Neuronal stem cell (in vitro differentiated cells): ENCODE data around the gene DTNB.

ENCODE experiments used
- DNase-seq: peaks from one replicate; pipeline ENCODE4 v3.0.0-alpha.2; 2013; ENCODE audit warnings: low spot score
- H2AFZ ChIP-seq: one replicate; pipeline ENCODE4 v1.6.1; 2013; ENCODE audit warnings: mild to moderate bottlenecking, low read length, inconsistent platforms
- H2AK5ac ChIP-seq: 2 replicates; pipeline ENCODE4 v1.6.1; 2013; ENCODE audit warnings: low read depth, mild to moderate bottlenecking, inconsistent platforms, low read length, moderate library complexity, mixed read lengths
- H2BK120ac ChIP-seq: 2 replicates; pipeline ENCODE4 v1.6.1; 2013; ENCODE audit warnings: low read depth, mild to moderate bottlenecking, inconsistent platforms, low read length, moderate library complexity, mixed read lengths
- H2BK12ac ChIP-seq: one replicate; pipeline ENCODE4 v1.6.1; 2013; ENCODE audit warnings: low read length, inconsistent platforms
- H2BK15ac ChIP-seq: 2 replicates; pipeline ENCODE4 v1.6.1; 2013; ENCODE audit warnings: mild to moderate bottlenecking, low read length, inconsistent platforms, mixed read lengths
- H2BK5ac ChIP-seq: one replicate; pipeline ENCODE4 v1.6.1; 2013; ENCODE audit warnings: inconsistent platforms, mild to moderate bottlenecking, low read length, moderate library complexity
- H3K14ac ChIP-seq: one replicate; pipeline ENCODE4 v1.6.1; 2013; ENCODE audit warnings: low read length, inconsistent platforms
- H3K18ac ChIP-seq: 2 replicates; pipeline ENCODE4 v1.6.1; 2013; ENCODE audit warnings: low read length, inconsistent platforms
- H3K23ac ChIP-seq: 2 replicates; pipeline ENCODE4 v1.6.1; 2013; ENCODE audit warnings: low read depth, mild to moderate bottlenecking, mixed read lengths, low read length, inconsistent platforms; ENCODE audit not compliant: poor library complexity
- H3K27ac ChIP-seq: replicated peaks from 3 replicates; pipeline ENCODE4 v1.5.1; 2013; ENCODE audit warnings: low read length, inconsistent platforms
- H3K27me3 ChIP-seq, 3 experiments: 2 replicates each; pipeline ENCODE4 v1.6.1; 2013; ENCODE audit warnings: low read length in 3 of 3, mild to moderate bottlenecking in 2 of 3, inconsistent platforms in 1 of 3, low read depth in 1 of 3, mixed read lengths in 1 of 3, moderate library complexity in 1 of 3; ENCODE audit not compliant: control insufficient read depth in 3 of 3, insufficient read depth in 3 of 3
- H3K36me3 ChIP-seq, 2 donors: replicated peaks in 1 of 2; 2 replicates each; pipeline ENCODE4 v1.6.1; 2013; ENCODE audit warnings: low read length in 2 of 2; ENCODE audit not compliant: control insufficient read depth in 2 of 2, insufficient read depth in 2 of 2
- H3K4ac ChIP-seq: 2 replicates; pipeline ENCODE4 v1.6.1; 2013; ENCODE audit warnings: inconsistent platforms, mild to moderate bottlenecking, low read length, moderate library complexity
- H3K4me1 ChIP-seq, 2 donors: 1 replicate in 1 of 2; 2 replicates in 1 of 2; pipeline ENCODE4 v1.6.1; 2013; ENCODE audit warnings: low read length in 2 of 2, low read depth in 1 of 2; ENCODE audit not compliant: control insufficient read depth in 2 of 2, insufficient read depth in 1 of 2
- H3K4me2 ChIP-seq: one replicate; pipeline ENCODE4 v1.6.1; 2013; ENCODE audit warnings: mild to moderate bottlenecking, low read length, inconsistent platforms; ENCODE audit not compliant: insufficient read depth, poor library complexity, severe bottlenecking
- H3K4me3 ChIP-seq, 2 donors: 2 replicates each; pipeline ENCODE4 v1.5.1; 2013; ENCODE audit warnings: low read length in 2 of 2, mild to moderate bottlenecking in 2 of 2, inconsistent platforms in 1 of 2, moderate library complexity in 1 of 2
- H3K79me1 ChIP-seq: one replicate; pipeline ENCODE4 v1.6.1; 2013; ENCODE audit warnings: low read depth, mild to moderate bottlenecking, inconsistent platforms, low read length, moderate library complexity
- H3K9ac ChIP-seq: one replicate; pipeline ENCODE4 v1.6.1; 2013; ENCODE audit warnings: mild to moderate bottlenecking, low read depth, low read length, inconsistent platforms; ENCODE audit not compliant: poor library complexity
- H3K9me3 ChIP-seq, 2 donors: replicated peaks in 1 of 2; 2 replicates each; pipeline versions ENCODE3 to v1.6.1; 2013; ENCODE audit warnings: low read length in 2 of 2, mild to moderate bottlenecking in 2 of 2, inconsistent platforms in 1 of 2, low read depth in 1 of 2, mixed read lengths in 1 of 2, moderate library complexity in 1 of 2; ENCODE audit not compliant: control insufficient read depth in 2 of 2, insufficient read depth in 1 of 2
- H4K8ac ChIP-seq: one replicate; pipeline ENCODE4 v1.6.1; 2013; ENCODE audit warnings: low read depth, mild to moderate bottlenecking, inconsistent platforms, low read length, moderate library complexity
- H4K91ac ChIP-seq: one replicate; pipeline ENCODE4 v1.6.1; 2013; ENCODE audit warnings: low read length, low read depth, mild to moderate bottlenecking, inconsistent platforms; ENCODE audit not compliant: poor library complexity
- WGBS, 2 donors: extraction: QIAGEN DNeasy Blood & Tissue Kit; methylation state at CpG; one replicate each; pipeline ENCODE4 v1.1.7; 2013; ENCODE audit warnings: missing lambda C conversion rate in 2 of 2, mixed read lengths in 1 of 2; ENCODE audit not compliant: insufficient read length in 2 of 2, insufficient replicate concordance in 1 of 2; ENCODE audit errors: extremely low coverage in 2 of 2; 5-methylcytosine and 5-hydroxymethylcytosine counted together

Gene DTNB

DNA sequence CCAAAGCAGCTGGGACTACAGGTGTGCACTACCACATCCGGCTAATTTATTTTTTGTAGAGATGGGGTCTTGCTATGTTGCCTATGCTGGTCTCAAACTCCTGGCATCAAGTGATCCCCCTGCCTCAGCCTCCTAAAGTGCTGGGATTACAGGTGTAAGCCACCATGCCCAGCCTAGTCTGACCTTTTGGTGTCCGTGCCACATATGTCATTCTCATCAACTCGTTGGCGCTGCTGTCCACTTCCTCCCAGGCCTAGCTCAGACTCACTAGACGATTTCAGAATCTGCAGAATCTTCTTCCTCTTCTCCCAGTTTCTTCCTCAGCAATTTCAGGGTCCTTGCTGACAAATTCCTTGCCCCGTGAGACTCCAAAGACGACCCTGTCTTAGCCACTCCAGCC, 291.9 kb downstream of the DTNB start:
- no peak overlapping the region for H3K18ac ChIP-seq
- no peak overlapping the region for H3K9ac ChIP-seq
- no peak overlapping the region for H2BK15ac ChIP-seq
- no CpG with 5 or more reads among the region's 7 CpGs for WGBS, 2 donors
- H4K8ac ChIP-seq: no peak overlapping the region
- no peak for DNase-seq
- H3K4ac ChIP-seq: no peak overlapping the region
- H3K4me3 ChIP-seq: no peak overlapping the region
- peaks cover 0 to 16% of the 10 kb centered on the region in 2 donors for H3K9me3 ChIP-seq
- H2AFZ ChIP-seq: no peak overlapping the region
- H4K91ac ChIP-seq: no peak overlapping the region
- no peak overlapping the region for H3K14ac ChIP-seq
- no peak overlapping the region for H3K4me2 ChIP-seq
- H3K27ac ChIP-seq: no peak overlapping the region
- no peak overlapping the region for H2BK12ac ChIP-seq
- peaks cover 0 to 2% (median 0%) of the 10 kb centered on the region in 3 experiments for H3K27me3 ChIP-seq
- H3K4me1 ChIP-seq: peaks cover 9 to 12% of the 10 kb centered on the region in 2 donors
- H2BK5ac ChIP-seq: no peak overlapping the region
- H2BK120ac ChIP-seq: no peak overlapping the region
- H3K79me1 ChIP-seq: no peaks in the 10 kb centered on the region
- no peak overlapping the region for H2AK5ac ChIP-seq
- peaks cover 0 to 5% of the 10 kb centered on the region in 2 donors for H3K36me3 ChIP-seq
- H3K23ac ChIP-seq: no peak overlapping the region

DNA sequence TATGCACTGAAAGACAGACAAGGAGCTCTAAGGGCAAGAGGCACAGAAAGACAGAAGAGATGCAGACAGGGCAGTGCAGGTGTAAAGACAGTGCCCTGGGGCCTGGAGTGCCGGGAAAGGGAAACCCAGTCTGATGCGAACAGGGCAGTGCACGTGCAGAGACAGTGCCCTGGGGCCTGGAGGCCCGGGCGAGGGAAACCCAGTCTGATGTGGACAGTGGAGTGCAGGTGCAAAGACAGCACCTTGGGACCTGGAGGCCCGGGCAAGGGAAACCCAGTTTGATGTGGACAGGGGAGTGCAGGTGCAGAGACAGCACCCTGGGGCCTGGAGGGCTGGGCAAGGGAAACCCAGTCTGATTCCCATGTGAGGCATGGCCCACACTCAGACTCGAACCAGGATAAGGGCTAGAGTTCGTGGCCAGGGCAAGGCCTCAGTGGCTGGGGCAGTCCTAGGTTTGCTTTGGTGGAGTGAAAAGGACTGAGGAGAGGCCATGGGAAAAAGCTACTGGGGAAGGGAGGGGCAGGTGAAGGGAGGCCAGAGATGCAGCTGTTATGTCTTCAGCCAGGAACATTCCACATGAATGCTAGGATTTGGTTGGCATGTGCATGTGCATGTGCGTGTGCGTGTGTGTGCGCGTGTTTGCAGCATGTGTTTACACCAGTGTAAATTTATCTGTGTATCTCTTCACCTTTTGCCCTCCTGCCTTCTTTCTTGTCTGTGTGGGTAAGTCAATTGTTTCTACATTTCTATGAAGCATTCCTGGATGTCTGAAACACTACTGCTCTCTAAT, 292.6 kb downstream of the DTNB start:
- Histone ChIP-seq H4K8ac (no peak overlapping the region), H3K4me1 (peaks cover 13 to 14% of the 10 kb centered on the region in 2 donors), H2AK5ac (peak overlapping the region; percentile 59), H3K27ac (no peak overlapping the region), H3K4ac (no peak overlapping the region), H3K4me2 (no peak overlapping the region), H2BK15ac (no peak overlapping the region), H3K36me3 (peaks cover 0 to 3% of the 10 kb centered on the region in 2 donors), H3K9ac (peak overlapping the region; percentile 9), H3K79me1 (no peaks in the 10 kb centered on the region), H3K9me3 (peaks cover 0 to 16% of the 10 kb centered on the region in 2 donors), H2BK12ac (no peak overlapping the region), H3K27me3 (peaks cover 0 to 2% (median 0%) of the 10 kb centered on the region in 3 experiments), H3K4me3 (no peak overlapping the region), H3K14ac (peak overlapping the region; percentile 11), H2BK5ac (no peak overlapping the region), H2AFZ (no peak overlapping the region), H3K18ac (peak overlapping the region; percentile 22), H4K91ac (no peak overlapping the region), H3K23ac (peak overlapping the region; percentile 38), H2BK120ac (no peak overlapping the region)
- no peak for DNase-seq
- WGBS, 2 donors: no CpG with 5 or more reads among the region's 12 CpGs

DNA sequence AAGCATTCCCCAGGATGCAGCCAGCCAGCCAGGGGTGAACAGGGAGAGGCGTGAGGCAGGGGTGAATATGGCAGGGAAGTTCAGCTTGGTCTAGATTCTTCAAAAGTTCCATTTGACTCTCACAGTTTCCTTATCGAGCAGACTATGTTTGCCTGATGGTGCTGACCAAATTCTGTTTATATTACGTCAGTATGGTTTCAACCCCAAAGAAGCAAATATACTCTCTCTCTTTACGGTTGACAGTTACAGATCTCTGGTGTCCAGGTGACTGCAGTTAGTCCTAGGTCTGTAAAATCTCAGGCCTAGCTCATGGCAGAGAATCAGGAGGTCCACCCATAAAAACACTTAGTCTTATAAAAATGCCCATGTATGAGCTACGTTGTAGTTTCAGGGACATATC, 293.4 kb downstream of the DTNB start:
- H3K14ac ChIP-seq: no peak overlapping the region
- no peaks in the 10 kb centered on the region for H3K79me1 ChIP-seq
- H3K9me3 ChIP-seq: peaks cover 0 to 16% of the 10 kb centered on the region in 2 donors
- DNase-seq: no peak
- H3K4me3 ChIP-seq: no peak overlapping the region
- H3K18ac ChIP-seq: no peak overlapping the region
- H2AFZ ChIP-seq: no peak overlapping the region
- H2BK120ac ChIP-seq: no peak overlapping the region
- H2BK5ac ChIP-seq: no peak overlapping the region
- no peak overlapping the region for H3K4me2 ChIP-seq
- no peak overlapping the region for H4K8ac ChIP-seq
- WGBS, 2 donors: no CpG with 5 or more reads among the region's 5 CpGs
- H3K36me3 ChIP-seq: peaks cover 0 to 3% of the 10 kb centered on the region in 2 donors
- no peak overlapping the region for H3K4ac ChIP-seq
- no peak overlapping the region for H2BK12ac ChIP-seq
- no peak overlapping the region for H3K9ac ChIP-seq
- H2BK15ac ChIP-seq: no peak overlapping the region
- H4K91ac ChIP-seq: no peak overlapping the region
- no peak overlapping the region for H2AK5ac ChIP-seq
- peaks cover 0 to 2% (median 0%) of the 10 kb centered on the region in 3 experiments for H3K27me3 ChIP-seq
- peaks cover 17 to 18% of the 10 kb centered on the region in 2 donors for H3K4me1 ChIP-seq
- H3K27ac ChIP-seq: no peak overlapping the region
- no peak overlapping the region for H3K23ac ChIP-seq

DNA sequence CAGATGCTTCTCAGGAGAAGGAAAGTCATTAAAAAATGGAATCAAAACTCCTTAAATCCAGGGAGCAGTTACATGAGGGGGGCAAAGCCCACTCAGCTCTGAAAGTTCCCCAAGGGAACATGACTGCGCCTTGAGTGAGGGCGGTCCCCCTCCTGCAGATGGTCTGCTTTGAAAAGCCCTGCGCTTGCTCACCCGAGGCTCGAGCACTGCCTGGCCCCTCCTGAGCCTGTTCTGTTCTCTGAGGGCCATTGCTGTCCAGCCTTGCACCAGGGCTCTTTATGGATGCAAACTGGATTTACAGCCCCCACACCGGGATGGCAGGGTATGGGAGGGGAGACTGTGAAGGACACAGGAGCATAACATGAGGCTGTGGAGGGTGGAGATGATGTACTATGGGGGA, 293.8 kb downstream of the DTNB start:
- Histone ChIP-seq H3K4me1 (peaks cover 17 to 18% of the 10 kb centered on the region in 2 donors), H2AK5ac (no peak overlapping the region), H2AFZ (no peak overlapping the region), H3K18ac (no peak overlapping the region), H3K23ac (no peak overlapping the region), H3K9ac (no peak overlapping the region), H3K4ac (no peak overlapping the region), H3K9me3 (peaks cover 0 to 16% of the 10 kb centered on the region in 2 donors), H3K4me3 (no peak overlapping the region), H3K4me2 (no peak overlapping the region), H2BK120ac (no peak overlapping the region), H4K91ac (no peak overlapping the region), H3K27ac (no peak overlapping the region), H3K14ac (no peak overlapping the region), H3K27me3 (peaks cover 0 to 2% (median 0%) of the 10 kb centered on the region in 3 experiments), H3K36me3 (peaks cover 0 to 3% of the 10 kb centered on the region in 2 donors), H2BK15ac (no peak overlapping the region), H2BK12ac (no peak overlapping the region), H4K8ac (no peak overlapping the region), H2BK5ac (no peak overlapping the region), H3K79me1 (no peaks in the 10 kb centered on the region)
- no peak for DNase-seq
- WGBS, 2 donors: no CpG with 5 or more reads among the region's 6 CpGs
